HT-29 (cell line): ENCODE measurements around the gene KCNJ16. TPM values are rescaled to one million over a fixed set of nuclear protein-coding genes. Genes with fewer than 3 reads are reported as not detected.

Experiments
- DNase-seq: peaks from one replicate; pipeline ENCODE4 v3.0.0-alpha.2; 2015; ENCODE audit warnings: low spot score
- total RNA-seq: library from RNA; depleted of rRNA; stranded (reverse); fragments of >200 nt; shearing (Covaris generic); gene quantifications from 2 replicates; pipeline ENCODE4 v1.2.3, GENCODE V29; 2014

Gene KCNJ16
- total RNA-seq, 1 experiment from 2014 or later = not detected

GRCh38 chr17:70098030-70098429 lies 23.0 kb downstream of the KCNJ16 start:
- DNase-seq = no peak

GRCh38 chr17:70099294-70099693 lies 24.3 kb downstream of the KCNJ16 start:
- no peak for DNase-seq

GRCh38 chr17:70099884-70100283 lies 24.9 kb downstream of the KCNJ16 start:
- no peak for DNase-seq

GRCh38 chr17:70100983-70101382 lies 26.0 kb downstream of the KCNJ16 start:
- DNase-seq = no peak

- no peak for DNase-seq
Measured at GRCh38 chr17:70102531-70102930, 27.5 kb downstream of the KCNJ16 start.

GRCh38 chr17:70104791-70105523 lies 29.9 kb downstream of the KCNJ16 start:
- no peak for DNase-seq

GRCh38 chr17:70105641-70106040 lies 30.6 kb downstream of the KCNJ16 start:
- DNase-seq = no peak

GRCh38 chr17:70106551-70106950 lies 31.5 kb downstream of the KCNJ16 start:
- DNase-seq = no peak

- no peak for DNase-seq
Measured at GRCh38 chr17:70107441-70107840, 32.4 kb downstream of the KCNJ16 start.

- no peak for DNase-seq
Measured at GRCh38 chr17:70107904-70108565, 33.0 kb downstream of the KCNJ16 start.

- no peak for DNase-seq
Measured at GRCh38 chr17:70109497-70109896, 34.5 kb downstream of the KCNJ16 start.

- no peak for DNase-seq
Measured at GRCh38 chr17:70110443-70110880, 35.4 kb downstream of the KCNJ16 start.

- DNase-seq = no peak
Measured at GRCh38 chr17:70111201-70111600, 36.2 kb downstream of the KCNJ16 start.

GRCh38 chr17:70114405-70114804 lies 39.4 kb downstream of the KCNJ16 start:
- no peak for DNase-seq

GRCh38 chr17:70115126-70115525 lies 40.1 kb downstream of the KCNJ16 start:
- no peak for DNase-seq

- no peak for DNase-seq
Measured at GRCh38 chr17:70116919-70117318, 41.9 kb downstream of the KCNJ16 start.

- no peak for DNase-seq
Measured at GRCh38 chr17:70119545-70119944, 44.5 kb downstream of the KCNJ16 start.

GRCh38 chr17:70119983-70120382 lies 45.0 kb downstream of the KCNJ16 start:
- DNase-seq = no peak

GRCh38 chr17:70120425-70120824 lies 45.4 kb downstream of the KCNJ16 start:
- DNase-seq = no peak

GRCh38 chr17:70121126-70121525 lies 46.1 kb downstream of the KCNJ16 start:
- no peak for DNase-seq

- no peak for DNase-seq
Measured at GRCh38 chr17:70123193-70123592, 48.2 kb downstream of the KCNJ16 start.

GRCh38 chr17:70124723-70125122 lies 49.7 kb downstream of the KCNJ16 start:
- no peak for DNase-seq

- DNase-seq = no peak
Measured at GRCh38 chr17:70127221-70127873, 52.3 kb downstream of the KCNJ16 start.
